ENCODE data around the gene P4HTM. TPM values are rescaled to one million over a fixed set of nuclear protein-coding genes. Genes with fewer than 3 reads are reported as not detected.

P4HTM gene
- total RNA-seq, 3 donors from 2014 or later = 40.2 to 60.6 (median 41.4) TPM

DNA sequence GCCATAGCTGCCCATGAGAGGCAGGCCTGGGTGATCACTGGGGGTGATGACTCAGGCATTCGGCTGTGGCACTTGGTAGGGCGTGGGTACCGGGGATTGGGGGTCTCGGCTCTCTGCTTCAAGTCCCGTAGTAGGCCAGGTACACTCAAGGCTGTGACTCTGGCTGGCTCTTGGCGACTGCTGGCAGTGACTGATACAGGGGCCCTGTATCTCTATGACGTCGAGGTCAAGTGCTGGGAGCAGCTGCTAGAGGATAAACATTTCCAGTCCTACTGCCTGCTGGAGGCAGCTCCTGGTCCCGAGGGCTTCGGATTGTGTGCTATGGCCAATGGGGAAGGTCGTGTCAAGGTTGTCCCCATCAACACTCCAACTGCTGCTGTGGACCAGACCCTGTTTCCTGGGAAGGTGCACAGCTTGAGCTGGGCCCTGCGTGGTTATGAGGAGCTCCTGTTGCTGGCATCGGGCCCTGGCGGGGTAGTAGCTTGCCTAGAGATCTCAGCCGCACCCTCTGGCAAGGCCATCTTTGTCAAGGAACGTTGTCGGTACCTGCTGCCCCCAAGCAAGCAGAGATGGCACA, 22.5 kb downstream of the P4HTM start:
- Histone ChIP-seq H3K4me1 (ENCODE audit: low read depth) (peaks cover 8% of the 10 kb centered on the region), H3K4me3 (no peak overlapping the region), H3K9me3 (no peaks in the 10 kb centered on the region), H3K36me3 (ENCODE audit: low read depth) (peaks cover 4% of the 10 kb centered on the region)
- peak in 1 of 3 donors; percentile 31 for DNase-seq
- no peak for ATAC-seq
- intact Hi-C loops (cut with DNase I, micrococcal nuclease) = no loop called here
- TF ChIP-seq, protein P1, sequence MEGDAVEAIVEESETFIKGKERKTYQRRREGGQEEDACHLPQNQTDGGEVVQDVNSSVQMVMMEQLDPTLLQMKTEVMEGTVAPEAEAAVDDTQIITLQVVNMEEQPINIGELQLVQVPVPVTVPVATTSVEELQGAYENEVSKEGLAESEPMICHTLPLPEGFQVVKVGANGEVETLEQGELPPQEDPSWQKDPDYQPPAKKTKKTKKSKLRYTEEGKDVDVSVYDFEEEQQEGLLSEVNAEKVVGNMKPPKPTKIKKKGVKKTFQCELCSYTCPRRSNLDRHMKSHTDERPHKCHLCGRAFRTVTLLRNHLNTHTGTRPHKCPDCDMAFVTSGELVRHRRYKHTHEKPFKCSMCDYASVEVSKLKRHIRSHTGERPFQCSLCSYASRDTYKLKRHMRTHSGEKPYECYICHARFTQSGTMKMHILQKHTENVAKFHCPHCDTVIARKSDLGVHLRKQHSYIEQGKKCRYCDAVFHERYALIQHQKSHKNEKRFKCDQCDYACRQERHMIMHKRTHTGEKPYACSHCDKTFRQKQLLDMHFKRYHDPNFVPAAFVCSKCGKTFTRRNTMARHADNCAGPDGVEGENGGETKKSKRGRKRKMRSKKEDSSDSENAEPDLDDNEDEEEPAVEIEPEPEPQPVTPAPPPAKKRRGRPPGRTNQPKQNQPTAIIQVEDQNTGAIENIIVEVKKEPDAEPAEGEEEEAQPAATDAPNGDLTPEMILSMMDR (IDR thresholded peaks at IDR 0.05) = no peak

DNA sequence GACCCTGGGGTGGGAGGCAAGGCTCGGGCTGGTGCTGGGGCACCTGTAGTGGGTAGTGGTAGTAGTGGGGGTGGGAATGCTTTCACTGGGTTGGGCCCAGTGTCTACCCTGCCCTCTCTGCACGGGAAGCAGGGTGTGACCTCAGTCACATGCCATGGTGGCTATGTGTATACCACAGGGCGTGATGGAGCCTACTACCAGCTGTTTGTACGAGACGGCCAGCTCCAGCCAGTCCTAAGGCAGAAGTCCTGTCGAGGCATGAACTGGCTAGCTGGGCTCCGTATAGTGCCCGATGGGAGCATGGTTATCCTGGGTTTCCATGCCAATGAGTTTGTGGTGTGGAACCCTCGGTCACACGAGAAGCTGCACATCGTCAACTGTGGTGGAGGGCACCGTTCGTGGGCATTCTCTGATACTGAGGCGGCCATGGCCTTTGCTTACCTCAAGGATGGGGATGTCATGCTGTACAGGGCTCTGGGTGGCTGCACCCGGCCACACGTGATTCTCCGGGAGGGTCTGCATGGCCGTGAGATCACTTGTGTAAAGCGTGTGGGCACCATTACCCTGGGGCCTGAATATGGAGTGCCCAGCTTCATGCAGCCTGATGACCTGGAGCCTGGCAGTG, 23.2 kb downstream of the P4HTM start:
- intact Hi-C loops (cut with DNase I, micrococcal nuclease) = no loop called here
- ATAC-seq (no peak), DNase-seq (no peak)
- no peaks in the 10 kb centered on the region for H3K9me3 ChIP-seq
- no peak overlapping the region for H3K4me3 ChIP-seq
- peaks cover 10% of the 10 kb centered on the region for H3K4me1 ChIP-seq (ENCODE audit: low read depth)
- TF ChIP-seq, protein P1 (IDR thresholded peaks at IDR 0.05) = no peak
- H3K36me3 ChIP-seq (ENCODE audit: low read depth) = peaks cover 4% of the 10 kb centered on the region

DNA sequence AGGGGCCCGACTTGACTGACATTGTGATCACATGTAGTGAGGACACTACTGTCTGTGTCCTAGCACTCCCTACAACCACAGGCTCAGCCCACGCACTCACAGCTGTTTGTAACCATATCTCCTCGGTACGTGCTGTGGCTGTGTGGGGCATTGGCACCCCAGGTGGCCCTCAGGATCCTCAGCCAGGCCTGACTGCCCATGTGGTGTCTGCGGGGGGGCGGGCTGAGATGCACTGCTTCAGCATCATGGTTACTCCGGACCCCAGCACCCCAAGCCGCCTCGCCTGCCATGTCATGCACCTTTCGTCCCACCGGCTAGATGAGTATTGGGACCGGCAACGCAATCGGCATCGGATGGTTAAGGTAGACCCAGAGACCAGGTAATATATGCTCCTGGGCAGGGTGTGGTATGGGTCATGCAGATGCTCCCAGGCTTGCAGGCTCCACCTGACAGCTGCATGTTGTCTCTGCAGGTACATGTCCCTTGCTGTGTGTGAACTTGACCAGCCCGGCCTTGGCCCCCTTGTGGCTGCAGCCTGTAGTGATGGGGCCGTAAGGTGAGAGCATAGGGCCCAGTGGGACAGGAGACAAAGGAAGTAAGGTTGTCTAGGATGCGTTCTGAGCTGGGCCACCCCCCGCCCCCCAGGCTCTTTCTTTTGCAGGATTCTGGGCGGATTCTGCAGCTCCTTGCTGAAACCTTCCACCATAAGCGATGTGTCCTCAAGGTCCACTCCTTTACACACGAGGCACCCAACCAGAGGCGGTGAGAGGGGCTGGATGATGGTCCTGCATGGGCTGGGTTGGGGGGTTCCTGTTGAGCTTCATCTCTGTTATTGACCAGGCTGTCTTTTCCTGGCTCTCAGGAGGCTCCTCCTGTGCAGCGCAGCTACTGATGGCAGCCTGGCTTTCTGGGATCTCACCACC, 24.0 kb downstream of the P4HTM start:
- H3K9me3 ChIP-seq = no peaks in the 10 kb centered on the region
- DNase-seq (peak; percentile 70 to 81 (median 76)), ATAC-seq (peak; percentile 59)
- intact Hi-C loops (cut with DNase I, micrococcal nuclease) = no loop called here
- H3K36me3 ChIP-seq (ENCODE audit: low read depth) = peaks cover 4% of the 10 kb centered on the region
- no peak overlapping the region for H3K4me3 ChIP-seq
- H3K4me1 ChIP-seq (ENCODE audit: low read depth) = peaks cover 11% of the 10 kb centered on the region
- TF ChIP-seq, protein P1 (IDR thresholded peaks at IDR 0.05) = peak; percentile 37

DNA sequence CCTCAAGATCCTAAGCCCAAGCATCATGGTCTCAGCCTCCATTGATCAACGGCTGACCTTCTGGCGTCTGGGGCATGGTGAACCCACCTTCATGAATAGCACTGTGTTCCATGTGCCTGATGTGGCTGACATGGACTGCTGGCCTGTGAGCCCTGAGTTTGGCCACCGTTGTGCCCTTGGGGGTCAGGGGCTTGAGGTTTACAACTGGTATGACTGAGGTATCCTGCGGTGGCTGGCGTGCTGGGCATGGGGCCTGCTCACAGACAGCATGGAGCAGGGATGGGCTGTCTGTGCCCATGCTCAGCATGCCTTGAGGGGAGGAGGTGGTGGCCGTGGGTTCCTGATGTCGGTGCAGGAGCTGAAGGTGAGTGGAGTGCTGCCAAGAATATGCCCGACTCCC, 25.0 kb downstream of the P4HTM start:
- Histone ChIP-seq H3K9me3 (no peaks in the 10 kb centered on the region), H3K4me3 (no peak overlapping the region), H3K36me3 (ENCODE audit: low read depth) (peaks cover 4% of the 10 kb centered on the region), H3K4me1 (ENCODE audit: low read depth) (peaks cover 19% of the 10 kb centered on the region)
- TF ChIP-seq, protein P1 (IDR thresholded peaks at IDR 0.05) = no peak
- intact Hi-C loops (cut with DNase I, micrococcal nuclease) = no loop called here
- ATAC-seq = no peak
- no peak for DNase-seq

DNA sequence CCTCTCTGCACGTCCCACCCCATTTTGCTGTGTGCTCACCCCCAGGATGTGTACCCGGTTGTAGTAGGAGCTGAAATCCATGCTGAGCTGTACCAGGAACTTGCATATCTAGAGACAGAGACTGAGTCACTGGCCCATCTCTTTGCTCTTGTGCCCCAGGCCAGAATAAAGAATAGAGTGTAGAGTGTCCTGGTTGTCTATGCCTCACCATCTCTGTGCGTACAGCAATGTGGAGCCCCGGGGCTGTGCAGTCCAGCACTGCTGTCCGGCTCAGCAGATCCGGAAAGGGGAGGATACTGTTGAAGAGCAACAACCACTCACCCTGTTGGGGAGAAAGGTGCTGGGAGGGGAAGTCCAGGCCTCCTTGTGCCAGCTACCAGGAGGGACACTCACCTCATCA, 25.7 kb downstream of the P4HTM start:
- TF ChIP-seq, protein P1 (IDR thresholded peaks at IDR 0.05) = no peak
- ATAC-seq = no peak
- no peak overlapping the region for H3K4me3 ChIP-seq
- H3K9me3 ChIP-seq = no peaks in the 10 kb centered on the region
- peaks cover 24% of the 10 kb centered on the region for H3K4me1 ChIP-seq (ENCODE audit: low read depth)
- H3K36me3 ChIP-seq (ENCODE audit: low read depth) = peaks cover 4% of the 10 kb centered on the region
- intact Hi-C loops (cut with DNase I, micrococcal nuclease) = no loop called here
- DNase-seq = no peak
